H1 (cell line): ENCODE data around the gene CCDC9B. TPM values are rescaled to one million over a fixed set of nuclear protein-coding genes. Genes with fewer than 3 reads are reported as not detected.

ENCODE experiments used
- ASH2L ChIP-seq: fragments of 200-600, 300-600 bp; sonication (generic); IDR thresholded peaks from one replicate; pipeline ENCODE4 v1.7.1; 2017; ENCODE audit warnings: low read length
- CHD1 ChIP-seq: IDR thresholded peaks from 2 replicates; pipeline ENCODE4 v1.6.1; 2012; ENCODE audit warnings: low read depth, low read length, improper control_type of control experiment
- CTBP2 ChIP-seq: IDR thresholded peaks from 2 replicates; pipeline ENCODE4 v1.7.0; 2011; ENCODE audit warnings: borderline replicate concordance, mild to moderate bottlenecking, moderate library complexity, mixed read lengths, low read length; ENCODE audit not compliant: insufficient read depth, insufficient read length
- EGR1 ChIP-seq: IDR thresholded peaks from 2 replicates; pipeline ENCODE4 v1.6.1; 2011; ENCODE audit warnings: low read depth, low read length, borderline replicate concordance
- HDAC2 ChIP-seq, 2 experiments: fragments of 300-600 bp in 1 of 2; sonication (generic) in 1 of 2; IDR thresholded peaks; 2 replicates each; pipeline ENCODE4 v1.6.1; 2011 to 2012; ENCODE audit warnings: low read depth in 2 of 2, low read length in 2 of 2, mild to moderate bottlenecking in 2 of 2, moderate library complexity in 2 of 2, borderline replicate concordance in 1 of 2, inconsistent platforms in 1 of 2
- KDM4A ChIP-seq: IDR thresholded peaks from one replicate; pipeline ENCODE4 v1.7.1; 2012; ENCODE audit warnings: low read depth, mild to moderate bottlenecking, moderate library complexity, low read length, inconsistent platforms; ENCODE audit not compliant: severe bottlenecking
- NRF1 ChIP-seq: IDR thresholded peaks from 2 replicates; pipeline ENCODE4 v1.6.1; 2011; ENCODE audit warnings: mild to moderate bottlenecking, low read depth, low read length, improper control_type of control experiment
- RFX5 ChIP-seq: IDR thresholded peaks from 2 replicates; pipeline ENCODE4 v1.6.1; 2011; ENCODE audit warnings: low read depth, low read length, improper control_type of control experiment, borderline replicate concordance
- SP1 ChIP-seq: IDR thresholded peaks from 2 replicates; pipeline ENCODE4 v1.6.1; 2011; ENCODE audit warnings: low read depth, low read length
- SUZ12 ChIP-seq: fragments of 200-600 bp; sonication (generic); IDR thresholded peaks from 2 replicates; pipeline ENCODE4 v1.6.1; 2012; ENCODE audit warnings: mild to moderate bottlenecking, inconsistent platforms, low read length, moderate library complexity, mixed read lengths
- TEAD4 ChIP-seq: IDR thresholded peaks from 2 replicates; pipeline ENCODE4 v1.6.1; 2012; ENCODE audit warnings: low read depth, low read length, inconsistent platforms, mixed read lengths
- polyA plus RNA-seq, 7 experiments: library from polyadenylated mRNA; depleted of rRNA in 3 of 7; stranded (reverse) in 5 of 7; unstranded in 2 of 7; fragments of >200 nt in 5 of 7; fragments of 200-250 nt in 2 of 7; gene quantifications; 1 replicate in 5 of 7; 2 replicates in 1 of 7; 4 replicates in 1 of 7; pipeline versions ENCODE4 v1.2.1 to v1.2.3, GENCODE V29; 2011 to 2013; ENCODE audit warnings: missing spikeins in 2 of 7, mixed read lengths in 2 of 7
- total RNA-seq: library from RNA; stranded (reverse); fragmentation: NEBNext Ultra II Directional; extraction: Animal tissue kit (Norgen Biotek cat#: 25700); gene quantifications from 2 replicates; pipeline ENCODE4 v1.2.1, GENCODE V29; 2021
- TF ChIP-seq, protein P1 (sequence below): fragments of 300-600 bp; sonication (generic); IDR thresholded peaks from 2 replicates; pipeline ENCODE4 v1.7.1; 2012; ENCODE audit warnings: low read length, moderate library complexity, mild to moderate bottlenecking, inconsistent platforms; ENCODE audit not compliant: insufficient replicate concordance

Gene CCDC9B
- total and polyA plus RNA-seq, 2 of the 8 experiments (the other 6 are each of a cell fraction or from before 2014, with no cell fraction given): 0.45 to 0.78 TPM

- TF ChIP-seq, protein P1, sequence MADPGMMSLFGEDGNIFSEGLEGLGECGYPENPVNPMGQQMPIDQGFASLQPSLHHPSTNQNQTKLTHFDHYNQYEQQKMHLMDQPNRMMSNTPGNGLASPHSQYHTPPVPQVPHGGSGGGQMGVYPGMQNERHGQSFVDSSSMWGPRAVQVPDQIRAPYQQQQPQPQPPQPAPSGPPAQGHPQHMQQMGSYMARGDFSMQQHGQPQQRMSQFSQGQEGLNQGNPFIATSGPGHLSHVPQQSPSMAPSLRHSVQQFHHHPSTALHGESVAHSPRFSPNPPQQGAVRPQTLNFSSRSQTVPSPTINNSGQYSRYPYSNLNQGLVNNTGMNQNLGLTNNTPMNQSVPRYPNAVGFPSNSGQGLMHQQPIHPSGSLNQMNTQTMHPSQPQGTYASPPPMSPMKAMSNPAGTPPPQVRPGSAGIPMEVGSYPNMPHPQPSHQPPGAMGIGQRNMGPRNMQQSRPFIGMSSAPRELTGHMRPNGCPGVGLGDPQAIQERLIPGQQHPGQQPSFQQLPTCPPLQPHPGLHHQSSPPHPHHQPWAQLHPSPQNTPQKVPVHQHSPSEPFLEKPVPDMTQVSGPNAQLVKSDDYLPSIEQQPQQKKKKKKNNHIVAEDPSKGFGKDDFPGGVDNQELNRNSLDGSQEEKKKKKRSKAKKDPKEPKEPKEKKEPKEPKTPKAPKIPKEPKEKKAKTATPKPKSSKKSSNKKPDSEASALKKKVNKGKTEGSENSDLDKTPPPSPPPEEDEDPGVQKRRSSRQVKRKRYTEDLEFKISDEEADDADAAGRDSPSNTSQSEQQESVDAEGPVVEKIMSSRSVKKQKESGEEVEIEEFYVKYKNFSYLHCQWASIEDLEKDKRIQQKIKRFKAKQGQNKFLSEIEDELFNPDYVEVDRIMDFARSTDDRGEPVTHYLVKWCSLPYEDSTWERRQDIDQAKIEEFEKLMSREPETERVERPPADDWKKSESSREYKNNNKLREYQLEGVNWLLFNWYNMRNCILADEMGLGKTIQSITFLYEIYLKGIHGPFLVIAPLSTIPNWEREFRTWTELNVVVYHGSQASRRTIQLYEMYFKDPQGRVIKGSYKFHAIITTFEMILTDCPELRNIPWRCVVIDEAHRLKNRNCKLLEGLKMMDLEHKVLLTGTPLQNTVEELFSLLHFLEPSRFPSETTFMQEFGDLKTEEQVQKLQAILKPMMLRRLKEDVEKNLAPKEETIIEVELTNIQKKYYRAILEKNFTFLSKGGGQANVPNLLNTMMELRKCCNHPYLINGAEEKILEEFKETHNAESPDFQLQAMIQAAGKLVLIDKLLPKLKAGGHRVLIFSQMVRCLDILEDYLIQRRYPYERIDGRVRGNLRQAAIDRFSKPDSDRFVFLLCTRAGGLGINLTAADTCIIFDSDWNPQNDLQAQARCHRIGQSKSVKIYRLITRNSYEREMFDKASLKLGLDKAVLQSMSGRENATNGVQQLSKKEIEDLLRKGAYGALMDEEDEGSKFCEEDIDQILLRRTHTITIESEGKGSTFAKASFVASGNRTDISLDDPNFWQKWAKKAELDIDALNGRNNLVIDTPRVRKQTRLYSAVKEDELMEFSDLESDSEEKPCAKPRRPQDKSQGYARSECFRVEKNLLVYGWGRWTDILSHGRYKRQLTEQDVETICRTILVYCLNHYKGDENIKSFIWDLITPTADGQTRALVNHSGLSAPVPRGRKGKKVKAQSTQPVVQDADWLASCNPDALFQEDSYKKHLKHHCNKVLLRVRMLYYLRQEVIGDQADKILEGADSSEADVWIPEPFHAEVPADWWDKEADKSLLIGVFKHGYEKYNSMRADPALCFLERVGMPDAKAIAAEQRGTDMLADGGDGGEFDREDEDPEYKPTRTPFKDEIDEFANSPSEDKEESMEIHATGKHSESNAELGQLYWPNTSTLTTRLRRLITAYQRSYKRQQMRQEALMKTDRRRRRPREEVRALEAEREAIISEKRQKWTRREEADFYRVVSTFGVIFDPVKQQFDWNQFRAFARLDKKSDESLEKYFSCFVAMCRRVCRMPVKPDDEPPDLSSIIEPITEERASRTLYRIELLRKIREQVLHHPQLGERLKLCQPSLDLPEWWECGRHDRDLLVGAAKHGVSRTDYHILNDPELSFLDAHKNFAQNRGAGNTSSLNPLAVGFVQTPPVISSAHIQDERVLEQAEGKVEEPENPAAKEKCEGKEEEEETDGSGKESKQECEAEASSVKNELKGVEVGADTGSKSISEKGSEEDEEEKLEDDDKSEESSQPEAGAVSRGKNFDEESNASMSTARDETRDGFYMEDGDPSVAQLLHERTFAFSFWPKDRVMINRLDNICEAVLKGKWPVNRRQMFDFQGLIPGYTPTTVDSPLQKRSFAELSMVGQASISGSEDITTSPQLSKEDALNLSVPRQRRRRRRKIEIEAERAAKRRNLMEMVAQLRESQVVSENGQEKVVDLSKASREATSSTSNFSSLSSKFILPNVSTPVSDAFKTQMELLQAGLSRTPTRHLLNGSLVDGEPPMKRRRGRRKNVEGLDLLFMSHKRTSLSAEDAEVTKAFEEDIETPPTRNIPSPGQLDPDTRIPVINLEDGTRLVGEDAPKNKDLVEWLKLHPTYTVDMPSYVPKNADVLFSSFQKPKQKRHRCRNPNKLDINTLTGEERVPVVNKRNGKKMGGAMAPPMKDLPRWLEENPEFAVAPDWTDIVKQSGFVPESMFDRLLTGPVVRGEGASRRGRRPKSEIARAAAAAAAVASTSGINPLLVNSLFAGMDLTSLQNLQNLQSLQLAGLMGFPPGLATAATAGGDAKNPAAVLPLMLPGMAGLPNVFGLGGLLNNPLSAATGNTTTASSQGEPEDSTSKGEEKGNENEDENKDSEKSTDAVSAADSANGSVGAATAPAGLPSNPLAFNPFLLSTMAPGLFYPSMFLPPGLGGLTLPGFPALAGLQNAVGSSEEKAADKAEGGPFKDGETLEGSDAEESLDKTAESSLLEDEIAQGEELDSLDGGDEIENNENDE: no peak
- TF ChIP-seq ASH2L (no peak), KDM4A (no peak), HDAC2 (IDR thresholded peaks at IDR 0.05; ENCODE audit: borderline replicate concordance in 1 of 2, low read depth in 2 of 2, low read length in 2 of 2) (no peak), SUZ12 (no peak), SP1 (no peak), CTBP2 (no peak), NRF1 (no peak), RFX5 (no peak), TEAD4 (no peak), CHD1 (no peak), EGR1 (no peak)
Measured at GRCh38 chr15:40328751-40329150, 12.0 kb downstream of the CCDC9B start (continued).
